ENCODE data around the gene NIBAN1.

Gene NIBAN1

DNA sequence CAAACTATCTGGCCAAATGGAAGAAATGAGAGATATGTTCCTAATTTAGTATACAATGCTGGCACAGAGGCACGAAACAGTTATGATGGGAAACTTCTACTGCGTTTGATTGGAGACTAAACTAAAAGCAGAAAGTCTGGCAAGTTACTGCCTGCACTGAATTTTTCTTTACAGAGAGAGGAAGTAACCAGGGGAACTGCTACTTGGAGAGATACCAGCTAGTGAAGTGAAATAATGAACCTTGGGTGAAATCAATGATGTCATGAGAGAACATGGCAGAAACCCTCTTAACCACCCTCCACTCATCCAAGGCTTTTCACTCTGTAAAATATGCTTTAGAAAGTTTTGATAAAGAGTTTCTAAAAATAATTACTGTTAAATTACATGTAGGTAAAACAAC is 29.3 kb downstream of the NIBAN1 start:
- DNase-seq: no peak
- TF ChIP-seq POLR2A (IDR thresholded peaks at IDR 0.05; ENCODE audit: low read length) (no peak), GATA1 (IDR thresholded peaks at IDR 0.05; ENCODE audit: low read depth, low read length) (no peak)

GRCh38 chr1:184943998-184944397 is 30.3 kb downstream of the NIBAN1 start:
- DNase-seq: no peak
- TF ChIP-seq POLR2A (IDR thresholded peaks at IDR 0.05; ENCODE audit: low read length): no peak
- no peak for TF ChIP-seq GATA1 (IDR thresholded peaks at IDR 0.05; ENCODE audit: low read depth, low read length)

DNA sequence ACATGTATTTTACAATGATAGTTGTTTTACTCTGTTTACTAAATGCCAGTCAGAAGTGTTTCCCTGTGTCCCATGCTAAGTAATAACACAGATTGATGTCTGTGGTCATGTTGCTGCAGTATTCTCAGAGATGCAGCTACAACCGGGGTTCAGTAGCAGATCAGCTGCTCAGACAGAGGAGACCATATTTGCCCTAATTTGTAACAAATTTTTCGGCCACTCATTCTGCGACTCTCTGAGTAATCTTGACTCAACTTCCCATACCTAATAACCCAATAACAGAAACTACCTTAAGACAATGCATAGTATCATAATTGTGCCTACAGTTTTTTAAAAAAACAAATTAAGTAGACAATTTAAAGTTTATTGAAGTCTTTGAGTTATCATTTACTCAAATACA is 32.6 kb downstream of the NIBAN1 start:
- TF ChIP-seq POLR2A (IDR thresholded peaks at IDR 0.05; ENCODE audit: low read length) (no peak), GATA1 (IDR thresholded peaks at IDR 0.05; ENCODE audit: low read depth, low read length) (no peak)
- DNase-seq: no peak

DNA sequence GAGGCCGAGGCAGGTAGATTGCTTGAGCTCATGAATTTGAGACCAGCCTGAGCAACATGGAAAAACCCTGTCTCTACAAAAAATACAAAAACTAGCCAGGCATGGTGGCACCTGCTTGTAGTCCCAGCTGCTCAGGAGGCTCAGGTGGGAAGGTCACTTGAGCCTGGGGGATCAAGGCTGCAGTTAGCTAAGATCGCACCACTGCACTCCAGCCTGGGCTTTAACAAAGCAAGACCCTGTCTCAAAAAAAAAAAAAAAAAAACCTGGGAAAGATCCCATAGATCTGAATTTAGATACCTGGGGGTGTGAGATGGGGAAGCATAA is 32.9 kb downstream of the NIBAN1 start:
- TF ChIP-seq POLR2A (IDR thresholded peaks at IDR 0.05; ENCODE audit: low read length) (no peak), GATA1 (IDR thresholded peaks at IDR 0.05; ENCODE audit: low read depth, low read length) (no peak)
- DNase-seq: no peak

- no peak for TF ChIP-seq GATA1 (IDR thresholded peaks at IDR 0.05; ENCODE audit: low read depth, low read length)
- TF ChIP-seq POLR2A (IDR thresholded peaks at IDR 0.05; ENCODE audit: low read length): no peak
- no peak for DNase-seq
Observed at GRCh38 chr1:184940694-184941409, 33.5 kb downstream of the NIBAN1 start.

- TF ChIP-seq GATA1 (IDR thresholded peaks at IDR 0.05; ENCODE audit: low read depth, low read length): no peak
- TF ChIP-seq POLR2A (IDR thresholded peaks at IDR 0.05; ENCODE audit: low read length): no peak
- DNase-seq: no peak
Observed at GRCh38 chr1:184940226-184940625, 34.1 kb downstream of the NIBAN1 start.

DNA sequence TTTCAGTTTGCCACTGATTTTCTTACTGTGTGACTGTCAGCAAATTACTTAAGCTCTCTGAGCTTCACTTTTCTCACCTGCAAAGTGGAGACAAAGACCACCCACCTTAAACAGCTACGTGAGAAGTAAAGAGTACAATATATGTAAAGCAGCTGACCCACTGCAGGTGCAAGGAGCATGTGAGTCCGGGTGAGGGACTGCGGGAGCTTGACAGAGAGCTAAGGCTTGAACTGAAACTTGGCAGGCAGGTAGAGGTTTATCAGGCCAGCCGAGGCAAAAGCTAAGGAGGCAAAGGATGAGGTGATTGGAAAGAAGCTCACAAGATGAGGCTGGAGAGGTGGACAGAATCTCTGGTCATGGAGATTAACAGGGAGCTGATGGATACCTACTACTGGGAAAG is 36.6 kb downstream of the NIBAN1 start:
- TF ChIP-seq POLR2A (IDR thresholded peaks at IDR 0.05; ENCODE audit: low read length) (no peak), GATA1 (IDR thresholded peaks at IDR 0.05; ENCODE audit: low read depth, low read length) (no peak)
- no peak for DNase-seq

GRCh38 chr1:184935920-184936798 is 38.1 kb downstream of the NIBAN1 start:
- no peak for DNase-seq
- TF ChIP-seq GATA1 (IDR thresholded peaks at IDR 0.05; ENCODE audit: low read depth, low read length): no peak
- TF ChIP-seq POLR2A (IDR thresholded peaks at IDR 0.05; ENCODE audit: low read length): no peak

DNA sequence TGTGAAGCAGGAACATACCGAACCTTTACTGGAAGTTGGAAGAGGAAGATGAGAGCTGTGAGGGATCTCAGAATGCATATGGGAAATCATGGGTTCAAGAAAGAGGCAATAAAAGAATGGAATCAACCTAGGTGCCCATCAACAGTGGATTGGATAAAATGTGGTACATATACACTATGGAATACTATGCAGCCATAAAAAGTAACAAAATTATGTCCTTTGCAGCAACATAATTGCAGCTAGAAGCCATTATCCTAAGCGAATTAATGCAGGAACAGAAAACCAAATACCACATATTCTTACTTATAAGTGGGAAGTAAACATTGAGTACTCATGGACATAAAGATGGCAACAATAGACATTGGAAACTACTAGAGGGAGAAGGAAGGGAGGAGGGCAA is 40.4 kb downstream of the NIBAN1 start:
- DNase-seq: no peak
- TF ChIP-seq GATA1 (IDR thresholded peaks at IDR 0.05; ENCODE audit: low read depth, low read length) (no peak), POLR2A (IDR thresholded peaks at IDR 0.05; ENCODE audit: low read length) (no peak)

DNA sequence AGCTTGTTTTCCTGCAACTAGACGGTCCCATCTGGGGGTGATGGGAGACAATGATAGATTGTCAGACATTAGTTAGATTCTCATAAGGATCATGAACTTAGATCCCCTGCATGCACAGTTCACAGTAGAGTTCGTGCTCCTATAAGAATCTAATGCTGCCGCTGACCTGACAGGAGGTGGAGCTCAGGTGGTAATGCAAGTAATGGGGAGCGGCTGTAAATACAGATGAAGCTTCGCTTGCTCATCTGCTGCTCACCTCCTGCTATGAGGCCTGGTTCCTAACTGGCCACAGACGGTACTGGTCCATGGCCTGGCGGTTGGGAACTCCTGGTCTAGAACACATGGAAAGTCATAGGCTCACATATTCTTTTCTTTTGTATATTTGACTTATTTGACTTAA is 42.0 kb downstream of the NIBAN1 start:
- DNase-seq: no peak
- TF ChIP-seq POLR2A (IDR thresholded peaks at IDR 0.05; ENCODE audit: low read length): no peak
- TF ChIP-seq GATA1 (IDR thresholded peaks at IDR 0.05; ENCODE audit: low read depth, low read length): no peak

DNA sequence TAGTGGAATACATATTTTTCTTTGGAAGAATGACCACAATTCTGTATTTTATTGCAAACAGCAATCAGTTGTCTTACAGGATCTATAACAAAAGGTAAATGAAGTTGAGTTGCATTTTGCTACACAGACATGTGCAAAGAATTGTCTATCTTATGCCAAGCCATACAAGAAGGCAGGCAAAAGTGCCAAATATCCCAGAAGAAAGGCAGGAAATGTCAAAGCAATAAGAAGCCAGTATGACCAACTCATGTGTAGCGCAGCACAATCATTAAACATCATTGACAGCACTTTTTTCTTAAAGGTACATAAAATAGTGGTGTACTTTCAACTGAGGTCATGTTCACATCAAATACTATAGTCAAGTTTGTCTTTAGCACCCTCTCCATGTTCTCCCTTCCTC is 42.7 kb downstream of the NIBAN1 start:
- no peak for DNase-seq

GRCh38 chr1:184930645-184931044 is 43.7 kb downstream of the NIBAN1 start:
- TF ChIP-seq POLR2A (IDR thresholded peaks at IDR 0.05; ENCODE audit: low read length) (no peak), GATA1 (IDR thresholded peaks at IDR 0.05; ENCODE audit: low read depth, low read length) (no peak)
- DNase-seq: no peak

More for the DNA sequence above, 42.7 kb downstream of the NIBAN1 start:
- no peak for TF ChIP-seq POLR2A (IDR thresholded peaks at IDR 0.05; ENCODE audit: low read length)
- TF ChIP-seq GATA1 (IDR thresholded peaks at IDR 0.05; ENCODE audit: low read depth, low read length): no peak

DNA sequence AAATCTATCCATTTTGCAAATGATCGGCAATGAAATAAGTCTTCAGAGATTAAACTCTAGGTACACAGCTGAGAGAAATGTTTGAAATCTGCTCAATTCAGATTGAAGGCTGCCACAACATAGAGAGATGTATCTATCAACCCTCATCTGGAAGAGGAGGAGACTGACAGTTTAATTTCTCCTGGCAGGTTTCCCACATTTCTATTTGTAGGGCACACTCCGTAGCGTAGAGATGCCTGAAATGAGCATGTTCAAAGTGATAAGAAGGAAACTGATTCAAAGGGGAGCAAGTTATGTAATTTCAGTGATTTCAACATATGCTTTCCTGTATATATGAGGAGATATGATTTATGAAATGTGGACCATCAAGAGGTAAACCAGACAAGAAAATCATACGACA is 44.1 kb downstream of the NIBAN1 start:
- peak; percentile 69 to 72 for DNase-seq
- TF ChIP-seq POLR2A (IDR thresholded peaks at IDR 0.05; ENCODE audit: low read length): no peak
- TF ChIP-seq GATA1 (IDR thresholded peaks at IDR 0.05; ENCODE audit: low read depth, low read length): no peak

- TF ChIP-seq POLR2A (IDR thresholded peaks at IDR 0.05; ENCODE audit: low read length) (no peak), GATA1 (IDR thresholded peaks at IDR 0.05; ENCODE audit: low read depth, low read length) (no peak)
Observed at GRCh38 chr1:184929711-184930202, 44.6 kb downstream of the NIBAN1 start.

More at GRCh38 chr1:184929711-184930202, 44.6 kb downstream of the NIBAN1 start:
- DNase-seq: peak; percentile 48

Data from erythroblast (primary cell).